ENCODE measurements around the gene BRD2. TPM values are rescaled to one million over a fixed set of nuclear protein-coding genes. Genes with fewer than 3 reads are reported as not detected.

BRD2 gene
- total and polyA plus RNA-seq, 9 of the 15 experiments (the other 6 are each of a cell fraction or from before 2014, with no cell fraction given) = 19.0 to 252 (median 181) TPM

- Histone ChIP-seq H3K4me1 (replicated peaks in 1 of 2; ENCODE audit: control insufficient read depth in 2 of 2, insufficient read depth in 2 of 2, low read length in 2 of 2) (no peaks in the 10 kb centered on the region), H3K27ac (ENCODE audit: extremely low read depth, low read depth, low read length) (no peak overlapping the region), H3K79me2 (ENCODE audit: control insufficient read depth, insufficient read depth, low read length) (no peaks in the 10 kb centered on the region), H3K9me3 (replicated peaks; ENCODE audit: control insufficient read depth, insufficient read depth, low read depth, low read length) (no peaks in the 10 kb centered on the region), H3K9ac (ENCODE audit: insufficient read depth in 1 of 2, low read depth in 2 of 2, low read length in 2 of 2) (no peak overlapping the region), H3K4me2 (ENCODE audit: insufficient read depth, low read length) (no peak overlapping the region), H4K20me1 (replicated peaks; ENCODE audit: control insufficient read depth, insufficient read depth, low read length) (no peaks in the 10 kb centered on the region), H3K9me1 (ENCODE audit: control insufficient read depth, insufficient read depth, low read length) (no peaks in the 10 kb centered on the region), H3K27me3 (ENCODE audit: control insufficient read depth in 2 of 2, insufficient read depth in 2 of 2, low read length in 2 of 2) (peaks cover 4 to 16% of the 10 kb centered on the region in 2 experiments; a peak in 4 of 5 replicates), H3K36me3 (ENCODE audit: control insufficient read depth, insufficient read depth, low read length) (no peaks in the 10 kb centered on the region), H2AFZ (ENCODE audit: low read depth, low read length) (no peak overlapping the region), H3K4me3 (no peak overlapping the region)
- FAIRE-seq (no peak), ATAC-seq (no peak), DNase-seq (ENCODE audit: extremely low read depth in 1 of 4, low spot score in 3 of 4) (no peak)
- 4% methylated on average over 1 of the region's 1 CpG for WGBS (ENCODE audit: insufficient coverage, low coverage, missing lambda C conversion rate)
- ChIA-PET CTCF (ENCODE audit: low intra/inter-chr PET ratio) (interaction anchor here (0.7 to 0.8 kb wide), 2 partner anchors 35 to 54 kb away, joined by 3 read pairs; no protein-coding TSS in a partner anchor), POLR2A (interaction anchor here (1.4 to 3.3 kb wide), 3 partner anchors 11 to 43 kb away, joined by 3 to 65 read pairs (median 5); no protein-coding TSS in a partner anchor)
- in situ Hi-C loops (cut with MboI) = loop anchor here (10.0 kb wide), 1 partner anchor 54 kb away; no protein-coding TSS in a partner anchor
- no TSS peak for BruUV-seq (replicated peaks)
- intact Hi-C loops (cut with micrococcal nuclease) = no loop called here
- TF ChIP-seq ZKSCAN3 (CRISPR knock-in tag; IDR thresholded peaks at IDR 0.05) (no peak), HDAC3 (IDR thresholded peaks at IDR 0.05; ENCODE audit: borderline replicate concordance, partially characterized antibody) (no peak), NR2F6 (CRISPR knock-in tag; IDR thresholded peaks at IDR 0.05) (no peak), FOXM1 (IDR thresholded peaks at IDR 0.05; ENCODE audit: low read depth) (no peak), FOXM1 (CRISPR knock-in tag; IDR thresholded peaks at IDR 0.05; ENCODE audit: low read depth) (no peak), TFAM (CRISPR knock-in tag; conservative IDR thresholded peaks at IDR 0.05) (no peak), ZNF41 (CRISPR knock-in tag; conservative IDR thresholded peaks at IDR 0.05) (no peak), KDM2B (CRISPR knock-in tag; IDR thresholded peaks at IDR 0.05) (no peak), ZNF134 (CRISPR knock-in tag; conservative IDR thresholded peaks at IDR 0.05) (no peak), ZNF764 (CRISPR knock-in tag; IDR thresholded peaks at IDR 0.05; ENCODE audit: low read depth) (no peak), CHD1 (IDR thresholded peaks at IDR 0.05; ENCODE audit: low read length) (no peak), PRPF4 (IDR thresholded peaks at IDR 0.05; ENCODE audit: insufficient read depth, low read depth, low read length, poor library complexity, severe bottlenecking) (no peak), MED1 (CRISPR knock-in tag; IDR thresholded peaks at IDR 0.05; ENCODE audit: borderline replicate concordance) (no peak), NUFIP1 (IDR thresholded peaks at IDR 0.05; ENCODE audit: partially characterized antibody) (no peak)
- TF ChIP-seq, protein P1, sequence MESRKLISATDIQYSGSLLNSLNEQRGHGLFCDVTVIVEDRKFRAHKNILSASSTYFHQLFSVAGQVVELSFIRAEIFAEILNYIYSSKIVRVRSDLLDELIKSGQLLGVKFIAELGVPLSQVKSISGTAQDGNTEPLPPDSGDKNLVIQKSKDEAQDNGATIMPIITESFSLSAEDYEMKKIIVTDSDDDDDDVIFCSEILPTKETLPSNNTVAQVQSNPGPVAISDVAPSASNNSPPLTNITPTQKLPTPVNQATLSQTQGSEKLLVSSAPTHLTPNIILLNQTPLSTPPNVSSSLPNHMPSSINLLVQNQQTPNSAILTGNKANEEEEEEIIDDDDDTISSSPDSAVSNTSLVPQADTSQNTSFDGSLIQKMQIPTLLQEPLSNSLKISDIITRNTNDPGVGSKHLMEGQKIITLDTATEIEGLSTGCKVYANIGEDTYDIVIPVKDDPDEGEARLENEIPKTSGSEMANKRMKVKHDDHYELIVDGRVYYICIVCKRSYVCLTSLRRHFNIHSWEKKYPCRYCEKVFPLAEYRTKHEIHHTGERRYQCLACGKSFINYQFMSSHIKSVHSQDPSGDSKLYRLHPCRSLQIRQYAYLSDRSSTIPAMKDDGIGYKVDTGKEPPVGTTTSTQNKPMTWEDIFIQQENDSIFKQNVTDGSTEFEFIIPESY (CRISPR knock-in tag; IDR thresholded peaks at IDR 0.05) = no peak
- TF ChIP-seq, protein P2, sequence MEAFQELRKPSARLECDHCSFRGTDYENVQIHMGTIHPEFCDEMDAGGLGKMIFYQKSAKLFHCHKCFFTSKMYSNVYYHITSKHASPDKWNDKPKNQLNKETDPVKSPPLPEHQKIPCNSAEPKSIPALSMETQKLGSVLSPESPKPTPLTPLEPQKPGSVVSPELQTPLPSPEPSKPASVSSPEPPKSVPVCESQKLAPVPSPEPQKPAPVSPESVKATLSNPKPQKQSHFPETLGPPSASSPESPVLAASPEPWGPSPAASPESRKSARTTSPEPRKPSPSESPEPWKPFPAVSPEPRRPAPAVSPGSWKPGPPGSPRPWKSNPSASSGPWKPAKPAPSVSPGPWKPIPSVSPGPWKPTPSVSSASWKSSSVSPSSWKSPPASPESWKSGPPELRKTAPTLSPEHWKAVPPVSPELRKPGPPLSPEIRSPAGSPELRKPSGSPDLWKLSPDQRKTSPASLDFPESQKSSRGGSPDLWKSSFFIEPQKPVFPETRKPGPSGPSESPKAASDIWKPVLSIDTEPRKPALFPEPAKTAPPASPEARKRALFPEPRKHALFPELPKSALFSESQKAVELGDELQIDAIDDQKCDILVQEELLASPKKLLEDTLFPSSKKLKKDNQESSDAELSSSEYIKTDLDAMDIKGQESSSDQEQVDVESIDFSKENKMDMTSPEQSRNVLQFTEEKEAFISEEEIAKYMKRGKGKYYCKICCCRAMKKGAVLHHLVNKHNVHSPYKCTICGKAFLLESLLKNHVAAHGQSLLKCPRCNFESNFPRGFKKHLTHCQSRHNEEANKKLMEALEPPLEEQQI (IDR thresholded peaks at IDR 0.05) = no peak
- TF ChIP-seq, protein P3, sequence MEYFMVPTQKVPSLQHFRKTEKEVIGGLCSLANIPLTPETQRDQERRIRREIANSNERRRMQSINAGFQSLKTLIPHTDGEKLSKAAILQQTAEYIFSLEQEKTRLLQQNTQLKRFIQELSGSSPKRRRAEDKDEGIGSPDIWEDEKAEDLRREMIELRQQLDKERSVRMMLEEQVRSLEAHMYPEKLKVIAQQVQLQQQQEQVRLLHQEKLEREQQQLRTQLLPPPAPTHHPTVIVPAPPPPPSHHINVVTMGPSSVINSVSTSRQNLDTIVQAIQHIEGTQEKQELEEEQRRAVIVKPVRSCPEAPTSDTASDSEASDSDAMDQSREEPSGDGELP (CRISPR knock-in tag; IDR thresholded peaks at IDR 0.05; ENCODE audit: borderline replicate concordance) = no peak
These were observed 37.2 kb upstream of the BRD2 start for GRCh38 chr6:32931211-32931610.

All from K562 (cell line).